Stomach (tissue), 9 donors: Measurements from ENCODE around the gene ELMO1. TPM values are rescaled to one million over a fixed set of nuclear protein-coding genes. Genes with fewer than 3 reads are reported as not detected.

Experiments
- DNase-seq, 2 donors: peaks; one replicate each; pipeline versions ENCODE4 v3.0.0 to v3.0.0-alpha.2; 2013 to 2019
- H3K27ac ChIP-seq, 5 donors: fragments of 200-600 bp in 4 of 5; sonication (generic) in 4 of 5; one replicate each; pipeline ENCODE4 v1.5.1; 2013 to 2019; ENCODE audit warnings: mild to moderate bottlenecking in 1 of 5, moderate library complexity in 1 of 5
- H3K27me3 ChIP-seq, 3 donors: fragments of 200-600 bp; sonication (generic); one replicate each; pipeline ENCODE4 v1.5.1; 2017 to 2019; ENCODE audit warnings: mixed run types in 1 of 3
- H3K36me3 ChIP-seq, 4 donors: fragments of 200-600 bp; sonication (generic); 1 replicate in 3 of 4; 2 replicates in 1 of 4; pipeline ENCODE4 v1.5.1; 2016 to 2019
- H3K4me1 ChIP-seq, 4 donors: fragments of 200-600 bp; sonication (generic); one replicate each; pipeline ENCODE4 v1.5.1; 2016 to 2019
- H3K4me3 ChIP-seq, 4 donors: fragments of 200-600 bp; sonication (generic) in 3 of 4; one replicate each; pipeline ENCODE4 v1.5.1; 2016 to 2019; ENCODE audit warnings: mild to moderate bottlenecking in 1 of 4
- H3K9me3 ChIP-seq, 4 donors: fragments of 200-600 bp; sonication (generic); one replicate each; pipeline ENCODE4 v1.5.1; 2016 to 2019
- CTCF ChIP-seq, 7 experiments: fragments of 450-650 bp in 4 of 7; fragments of 200-600 bp in 3 of 7; sonication (generic) in 3 of 7; IDR thresholded peaks; one replicate each; pipeline ENCODE4 v1.5.1; 2016 to 2019; ENCODE audit warnings: antibody characterized with exemption in 7 of 7, control low read depth in 2 of 7, mild to moderate bottlenecking in 1 of 7
- EP300 ChIP-seq: sonication (generic); formaldehyde crosslinking; IDR thresholded peaks from one replicate; pipeline ENCODE4 v1.6.1; 2017; ENCODE audit warnings: antibody characterized with exemption
- POLR2A ChIP-seq, 4 donors: fragments of 450-650 bp; IDR thresholded peaks; one replicate each; pipeline ENCODE4 v1.6.1; 2016; ENCODE audit warnings: antibody characterized with exemption in 4 of 4, control low read depth in 2 of 4, mild to moderate bottlenecking in 1 of 4, moderate library complexity in 1 of 4
- POLR2AphosphoS5 ChIP-seq, 3 donors: sonication (generic); formaldehyde crosslinking; IDR thresholded peaks; one replicate each; pipeline ENCODE4 v1.6.1; 2016; ENCODE audit warnings: antibody characterized with exemption in 3 of 3
- WGBS, 5 donors: extraction: QIAGEN DNeasy Blood & Tissue Kit in 3 of 5; methylation state at CpG; one replicate each; pipeline versions ENCODE4 v1.1.5 to v1.1.7; 2013 to 2018; 5-methylcytosine and 5-hydroxymethylcytosine counted together
- intact Hi-C: fragments of 100-400 bp; cut with DNase I; formaldehyde crosslinking; loops from one replicate; pipeline ENCODE4 v1.15.1; 2023; ENCODE audit warnings: low total_unique reads
- polyA plus RNA-seq, 3 donors: library from polyadenylated mRNA; stranded (reverse); fragments of 200-250 nt; gene quantifications; one replicate each; pipeline ENCODE4 v1.2.3, GENCODE V29; 2013
- total RNA-seq, 5 donors: library from RNA; depleted of rRNA; stranded (reverse); fragments of >200 nt; gene quantifications; one replicate each; pipeline versions ENCODE4 v1.1.0 to v1.2.3, GENCODE V29; 2014 to 2016
- donor health status: healthy with polysubstance abuse.
- donor health status: Bipolar disorder and iron deficiency.
- donor health status: healthy.

The ELMO1 gene
- total and polyA plus RNA-seq, 8 donors = 4.1 to 117 (median 44.8) TPM

GRCh38 chr7:37050801-37051200 is 397.9 kb downstream of the ELMO1 start:
- intact Hi-C loops = no loop called here
- WGBS, 5 donors = 39 to 68% (median 52%) methylated on average over 1 of the region's 1 CpG
- no peaks in the 10 kb centered on the region for H3K36me3 ChIP-seq
- DNase-seq = no peak
- H3K27me3 ChIP-seq = no peaks in the 10 kb centered on the region
- no peak for TF ChIP-seq POLR2AphosphoS5 (IDR thresholded peaks at IDR 0.05)
- TF ChIP-seq POLR2A (IDR thresholded peaks at IDR 0.05) = no peak
- TF ChIP-seq CTCF (IDR thresholded peaks at IDR 0.05) = no peak
- no peak for TF ChIP-seq EP300
- H3K27ac ChIP-seq = no peak overlapping the region
- H3K4me1 ChIP-seq = no peaks in the 10 kb centered on the region
- no peak overlapping the region for H3K4me3 ChIP-seq
- H3K9me3 ChIP-seq = no peaks in the 10 kb centered on the region

- no peak for DNase-seq
- Histone ChIP-seq H3K36me3 (no peaks in the 10 kb centered on the region), H3K9me3 (no peaks in the 10 kb centered on the region), H3K4me3 (no peak overlapping the region), H3K27me3 (no peaks in the 10 kb centered on the region), H3K27ac (no peak overlapping the region), H3K4me1 (no peaks in the 10 kb centered on the region)
- intact Hi-C loops = no loop called here
- TF ChIP-seq EP300 (no peak), POLR2AphosphoS5 (IDR thresholded peaks at IDR 0.05) (no peak), CTCF (IDR thresholded peaks at IDR 0.05) (no peak), POLR2A (IDR thresholded peaks at IDR 0.05) (no peak)
- WGBS, 5 donors = 70 to 82% (median 72%) methylated on average over 3 of the region's 3 CpGs
These were observed 400.0 kb downstream of the ELMO1 start for GRCh38 chr7:37048674-37049073.

DNA sequence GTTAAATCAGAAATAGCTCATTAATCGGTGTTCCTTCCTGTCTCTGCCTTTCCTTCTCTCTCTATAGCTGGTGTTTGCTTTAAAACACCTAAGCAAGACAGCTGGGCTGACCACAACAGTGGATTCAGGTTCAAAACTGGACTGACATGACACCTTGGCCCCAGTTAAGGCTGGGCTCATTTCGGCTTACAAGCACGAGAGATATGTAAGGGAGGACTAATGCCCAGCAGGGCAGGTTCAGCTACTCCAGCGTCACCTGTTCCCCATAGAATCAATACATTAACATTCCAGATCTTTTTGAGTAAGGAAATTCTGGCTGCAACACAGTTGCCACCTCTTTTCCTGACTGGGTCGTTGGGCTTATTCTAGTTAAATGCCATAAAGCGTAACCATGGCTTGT is 401.4 kb downstream of the ELMO1 start:
- Histone ChIP-seq H3K4me1 (no peaks in the 10 kb centered on the region), H3K36me3 (no peaks in the 10 kb centered on the region), H3K4me3 (no peak overlapping the region), H3K27me3 (no peaks in the 10 kb centered on the region), H3K9me3 (no peaks in the 10 kb centered on the region), H3K27ac (no peak overlapping the region)
- 51 to 68% (median 63%) methylated on average over 6 of the region's 6 CpGs for WGBS, 5 donors
- intact Hi-C loops = no loop called here
- TF ChIP-seq POLR2A (IDR thresholded peaks at IDR 0.05) (no peak), EP300 (no peak), CTCF (IDR thresholded peaks at IDR 0.05) (no peak), POLR2AphosphoS5 (IDR thresholded peaks at IDR 0.05) (no peak)
- DNase-seq = no peak

DNA sequence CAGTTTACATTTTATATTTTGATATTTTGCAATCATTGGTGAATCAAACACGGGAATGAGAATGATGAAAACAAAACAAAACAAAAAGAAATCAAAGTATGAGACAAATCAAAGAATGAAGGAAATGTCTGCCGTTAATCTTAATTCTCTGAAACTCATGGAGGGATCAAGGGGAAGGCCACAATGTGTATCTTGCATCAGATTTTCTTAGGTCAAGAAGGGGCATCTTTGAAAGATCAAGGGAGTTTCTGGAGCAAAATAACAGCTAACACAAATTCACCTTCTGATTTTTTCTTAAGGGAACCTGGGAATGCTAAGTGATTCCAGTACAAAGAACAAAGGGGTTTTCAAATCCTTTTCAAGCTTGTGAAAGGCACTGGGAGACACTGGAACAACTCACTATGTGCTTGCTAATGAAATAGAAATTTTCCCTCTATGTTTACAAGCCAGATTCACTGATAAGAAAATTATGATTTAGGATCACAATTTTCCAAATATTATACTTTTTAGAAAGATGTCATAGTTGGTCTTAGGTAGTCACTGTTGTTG is 402.1 kb downstream of the ELMO1 start:
- 81 to 85% (median 84%) methylated on average over 2 of the region's 2 CpGs for WGBS, 5 donors
- H3K36me3 ChIP-seq = no peaks in the 10 kb centered on the region
- TF ChIP-seq POLR2AphosphoS5 (IDR thresholded peaks at IDR 0.05) (no peak), CTCF (IDR thresholded peaks at IDR 0.05) (no peak), EP300 (no peak), POLR2A (IDR thresholded peaks at IDR 0.05) (no peak)
- no peaks in the 10 kb centered on the region for H3K4me1 ChIP-seq
- H3K27ac ChIP-seq = peak overlapping the region in 1 of 5 donors; percentile 7
- no peaks in the 10 kb centered on the region for H3K27me3 ChIP-seq
- no peak for DNase-seq
- intact Hi-C loops = no loop called here
- H3K9me3 ChIP-seq = no peaks in the 10 kb centered on the region
- H3K4me3 ChIP-seq = no peak overlapping the region
